Diencephalon (tissue), 1 donor: ENCODE data around the gene RSRC2. TPM values are rescaled to one million over a fixed set of nuclear protein-coding genes. Genes with fewer than 3 reads are reported as not detected.

Experiments
- small RNA-seq: library from RNA; depleted of rRNA; stranded (forward); fragments of <200 nt; gene quantifications from one replicate; pipeline ENCODE3, GENCODE V24; 2014
- total RNA-seq: library from RNA; depleted of rRNA; stranded (reverse); fragments of >200 nt; gene quantifications from one replicate; pipeline ENCODE4 v1.2.3, GENCODE V29; 2014

Gene RSRC2
- 73.6 TPM for total RNA-seq

GRCh38 chr12:122526683-122527477 is at the start of gene RSRC2, which contains the start of gene KNTC1:
RSRC2 (minus strand) TSS chr12:122526936; CDS start chr12:122526853, 83 bp downstream.
KNTC1 (plus strand) TSS chr12:122527249; CDS start chr12:122530064, 2,815 bp downstream.

GRCh38 chr12:122500685-122501488 is 25.8 kb downstream of the RSRC2 start, which contains the start of gene ZCCHC8:
ZCCHC8 (minus strand) TSS chr12:122500932; CDS start chr12:122500840, 92 bp downstream.

Small RNA genes within 50 kb of the gene (small RNA-seq; reads per million reads assigned to genes)
- gene AC026333.1 (not detected), gene RF00411 (0.13 reads per million)

Other genes starting within 250 kb of the RSRC2 start
- 81.0 TPM for gene CLIP1, start 104.3 kb downstream of the RSRC2 start, total RNA-seq
- 29.3 TPM for gene ZCCHC8, start 26.0 kb downstream of the RSRC2 start, total RNA-seq
- 26.8 TPM for gene KNTC1, start 313 bp upstream of the RSRC2 start, total RNA-seq
- gene HCAR2, start 176.4 kb upstream of the RSRC2 start, total RNA-seq, result 0.23 TPM
- not detected for gene HCAR3, start 189.9 kb upstream of the RSRC2 start, total RNA-seq
- gene HCAR1, start 203.9 kb upstream of the RSRC2 start, total RNA-seq, result 0.69 TPM
- 62.3 TPM for gene DENR, start 225.9 kb upstream of the RSRC2 start, total RNA-seq
- gene CCDC62, start 247.6 kb upstream of the RSRC2 start, total RNA-seq, result 7.8 TPM